WTC11 (cell line): ENCODE measurements around the gene CERT1. TPM values are rescaled to one million over a fixed set of nuclear protein-coding genes. Genes with fewer than 3 reads are reported as not detected.
A peak's percentile ranks its signal among the peaks of the same experiment; 100 is the strongest.
"Not testable (repeated sequence)": the region's sequence is repeated elsewhere in the genome, so short reads cannot be mapped to it uniquely, and the experiment has no call there.

Source experiments
- ATAC-seq: fragments of 200-7000 bp; cut with Tn5 transposase; 2 replicates; pipeline ENCODE4 v1.10.0; 2021; ENCODE audit warnings: mild to moderate bottlenecking, moderate library complexity
- CTCF ChIA-PET: fragments of 300-600 bp; sonication (Branson Sonifier 250); formaldehyde crosslinking; loops from one replicate; lab custom pipeline; 2021; ENCODE audit warnings: antibody characterized with exemption; lab: Charles Lee
- POLR2A ChIA-PET: fragments of 350-600 bp; sonication (Branson Sonifier 250); formaldehyde crosslinking; loops from one replicate; lab custom pipeline; 2021; ENCODE audit warnings: antibody characterized with exemption; lab: Charles Lee
- DNase-seq: peaks from one replicate; pipeline ENCODE4 v3.0.0; 2021; ENCODE audit warnings: low spot score
- H3K27ac Mint-ChIP-seq: 2 replicates; pipeline ENCODE4 v1.8.0; 2021; ENCODE audit warnings: mixed read lengths
- H3K27me3 Mint-ChIP-seq: 2 replicates; pipeline ENCODE4 v1.8.0; 2021; ENCODE audit warnings: low read depth, mild to moderate bottlenecking, moderate library complexity, mixed read lengths
- H3K36me3 Mint-ChIP-seq: 2 replicates; pipeline ENCODE4 v1.8.0; 2021; ENCODE audit warnings: mixed read lengths
- H3K4me1 Mint-ChIP-seq: 2 replicates; pipeline ENCODE4 v1.8.0; 2022; ENCODE audit warnings: mixed read lengths
- H3K4me3 Mint-ChIP-seq: 2 replicates; pipeline ENCODE4 v1.8.0; 2021; ENCODE audit warnings: mild to moderate bottlenecking, moderate library complexity, mixed read lengths
- H3K9me3 Mint-ChIP-seq: 2 replicates; pipeline ENCODE4 v1.8.0; 2021; ENCODE audit warnings: mixed read lengths
- EMX1 ChIP-seq: fragments of 250-450 bp; sonication (Bioruptor Pico); IDR thresholded peaks from 2 replicates; pipeline ENCODE4 v1.8.0; 2021; ENCODE audit warnings: mild to moderate bottlenecking
- FOXJ3 ChIP-seq: sonication (generic); formaldehyde crosslinking; IDR thresholded peaks from 2 replicates; pipeline ENCODE4 v1.9.0; 2021; ENCODE audit warnings: missing genetic modification reagents, mild to moderate bottlenecking, borderline replicate concordance
- HMGA2 ChIP-seq: fragments of 250-450 bp; sonication (Bioruptor Pico); IDR thresholded peaks from 2 replicates; pipeline ENCODE4 v1.4.0; 2021; ENCODE audit warnings: mild to moderate bottlenecking, moderate library complexity
- MXD4 ChIP-seq: fragments of 250-450 bp; sonication (Bioruptor Pico); IDR thresholded peaks from 2 replicates; pipeline ENCODE4 v1.8.0; 2021; ENCODE audit warnings: mild to moderate bottlenecking, moderate library complexity, borderline replicate concordance
- NFYB ChIP-seq: sonication (generic); formaldehyde crosslinking; conservative IDR thresholded peaks from 2 replicates; pipeline ENCODE4 v1.8.0; 2022; ENCODE audit warnings: low read depth, missing genetic modification reagents
- NR1H2 ChIP-seq: sonication (generic); formaldehyde crosslinking; IDR thresholded peaks from 2 replicates; pipeline ENCODE4 v1.9.0; 2021; ENCODE audit warnings: mild to moderate bottlenecking, moderate library complexity, missing genetic modification reagents
- RORB ChIP-seq: fragments of 250-450 bp; sonication (Bioruptor Pico); IDR thresholded peaks from 2 replicates; pipeline ENCODE4 v1.9.0; 2021; ENCODE audit warnings: mild to moderate bottlenecking
- SMAD3 ChIP-seq: sonication (generic); formaldehyde crosslinking; IDR thresholded peaks from 2 replicates; pipeline ENCODE4 v1.8.0; 2022; ENCODE audit warnings: missing genetic modification reagents, mild to moderate bottlenecking, borderline replicate concordance
- SMAD4 ChIP-seq: sonication (generic); formaldehyde crosslinking; IDR thresholded peaks from 2 replicates; pipeline ENCODE4 v1.8.0; 2022; ENCODE audit warnings: mild to moderate bottlenecking, missing genetic modification reagents
- SP1 ChIP-seq: sonication (generic); formaldehyde crosslinking; conservative IDR thresholded peaks from 2 replicates; pipeline ENCODE4 v1.8.1; 2022; ENCODE audit warnings: missing genetic modification reagents
- TEAD1 ChIP-seq: sonication (generic); formaldehyde crosslinking; IDR thresholded peaks from 2 replicates; pipeline ENCODE4 v1.8.0; 2022; ENCODE audit warnings: mild to moderate bottlenecking, missing genetic modification reagents
- TEAD4 ChIP-seq: sonication (generic); formaldehyde crosslinking; IDR thresholded peaks from 2 replicates; pipeline ENCODE4 v1.8.0; 2022; ENCODE audit warnings: mild to moderate bottlenecking, missing genetic modification reagents
- ZNF121 ChIP-seq: sonication (generic); formaldehyde crosslinking; IDR thresholded peaks from 2 replicates; pipeline ENCODE4 v1.8.0; 2023; ENCODE audit warnings: missing genetic modification reagents
- ZNF138 ChIP-seq: sonication (generic); formaldehyde crosslinking; conservative IDR thresholded peaks from 2 replicates; pipeline ENCODE4 v1.8.1; 2022; ENCODE audit warnings: mild to moderate bottlenecking, moderate library complexity, missing genetic modification reagents
- total RNA-seq: library from RNA; stranded (reverse); gene quantifications from 3 replicates; pipeline ENCODE4 v1.2.3, GENCODE V29; 2021
- TF ChIP-seq, protein P1 (sequence below): fragments of 250-450 bp; sonication (Bioruptor Pico); IDR thresholded peaks from 2 replicates; pipeline ENCODE4 v1.9.0; 2021; ENCODE audit warnings: mild to moderate bottlenecking, borderline replicate concordance
- TF ChIP-seq, protein P2 (sequence below): sonication (generic); formaldehyde crosslinking; IDR thresholded peaks from 2 replicates; pipeline ENCODE4 v1.8.0; 2022; ENCODE audit warnings: mild to moderate bottlenecking, missing genetic modification reagents
- TF ChIP-seq, protein P3 (sequence below): sonication (generic); formaldehyde crosslinking; IDR thresholded peaks from 2 replicates; pipeline ENCODE4 v1.8.0; 2022; ENCODE audit warnings: mild to moderate bottlenecking, missing genetic modification reagents
- TF ChIP-seq, protein P4 (sequence below): fragments of 250-450 bp; sonication (Bioruptor Pico); IDR thresholded peaks from 2 replicates; pipeline ENCODE4 v1.9.0; 2021; ENCODE audit warnings: moderate library complexity, mild to moderate bottlenecking, inconsistent platforms, borderline replicate concordance
- TF ChIP-seq, protein P5 (sequence below): fragments of 250-450 bp; sonication (Bioruptor Pico); IDR thresholded peaks from 2 replicates; pipeline ENCODE4 v1.8.0; 2021; ENCODE audit warnings: mild to moderate bottlenecking
- TF ChIP-seq, protein P6 (sequence below): sonication (generic); formaldehyde crosslinking; IDR thresholded peaks from 2 replicates; pipeline ENCODE4 v1.8.0; 2023; ENCODE audit warnings: mild to moderate bottlenecking, missing genetic modification reagents

CERT1 gene
- total RNA-seq, 1 experiment from 2014 or later: 50.8 TPM

DNA sequence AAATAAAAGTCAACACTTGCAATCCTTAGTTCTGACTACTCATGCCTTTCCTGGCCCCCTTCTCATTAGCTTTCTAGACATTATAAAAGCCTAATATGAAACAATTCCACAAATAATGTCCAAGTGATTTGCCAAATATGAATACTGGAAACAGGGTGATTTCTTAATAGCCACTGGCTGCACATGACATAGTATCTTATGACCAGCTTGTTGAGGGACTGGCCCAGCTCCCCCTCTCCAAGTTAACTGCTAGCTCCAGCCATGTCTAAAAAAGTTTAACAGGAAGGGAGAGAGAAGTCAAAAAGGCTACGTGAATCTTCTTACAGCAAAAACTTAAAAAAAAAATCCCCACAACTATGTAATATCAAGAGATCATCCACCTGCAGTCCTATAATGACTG, 1.5 kb downstream of the CERT1 start:
- Mint-ChIP-seq H3K9me3 (peaks cover 10% of the 10 kb centered on the region), H3K36me3 (peaks cover 4% of the 10 kb centered on the region; the same call in 1 of the 2 replicates), H3K27me3 (no peaks in the 10 kb centered on the region), H3K4me3 (peak overlapping the region; percentile 93), H3K27ac (no peak overlapping the region), H3K4me1 (peaks cover 19% of the 10 kb centered on the region)
- POLR2A ChIA-PET: interaction anchor here (0.6 to 2.2 kb wide), 3 partner anchors 11 to 274 kb away, joined by 3 to 8 read pairs (median 3); partner anchors contain the start of genes ANKRD31 and HMGCR
- ATAC-seq: no peak
- CTCF ChIA-PET: interaction anchor here (0.6 kb wide), 1 partner anchor 145 kb away, joined by 3 read pairs; no protein-coding TSS in a partner anchor
- DNase-seq: no peak
- TF ChIP-seq NFYB (CRISPR knock-in tag) (no peak), ZNF121 (no peak), SMAD4 (CRISPR knock-in tag) (no peak), TEAD4 (CRISPR knock-in tag) (no peak)
- TF ChIP-seq, protein P1, sequence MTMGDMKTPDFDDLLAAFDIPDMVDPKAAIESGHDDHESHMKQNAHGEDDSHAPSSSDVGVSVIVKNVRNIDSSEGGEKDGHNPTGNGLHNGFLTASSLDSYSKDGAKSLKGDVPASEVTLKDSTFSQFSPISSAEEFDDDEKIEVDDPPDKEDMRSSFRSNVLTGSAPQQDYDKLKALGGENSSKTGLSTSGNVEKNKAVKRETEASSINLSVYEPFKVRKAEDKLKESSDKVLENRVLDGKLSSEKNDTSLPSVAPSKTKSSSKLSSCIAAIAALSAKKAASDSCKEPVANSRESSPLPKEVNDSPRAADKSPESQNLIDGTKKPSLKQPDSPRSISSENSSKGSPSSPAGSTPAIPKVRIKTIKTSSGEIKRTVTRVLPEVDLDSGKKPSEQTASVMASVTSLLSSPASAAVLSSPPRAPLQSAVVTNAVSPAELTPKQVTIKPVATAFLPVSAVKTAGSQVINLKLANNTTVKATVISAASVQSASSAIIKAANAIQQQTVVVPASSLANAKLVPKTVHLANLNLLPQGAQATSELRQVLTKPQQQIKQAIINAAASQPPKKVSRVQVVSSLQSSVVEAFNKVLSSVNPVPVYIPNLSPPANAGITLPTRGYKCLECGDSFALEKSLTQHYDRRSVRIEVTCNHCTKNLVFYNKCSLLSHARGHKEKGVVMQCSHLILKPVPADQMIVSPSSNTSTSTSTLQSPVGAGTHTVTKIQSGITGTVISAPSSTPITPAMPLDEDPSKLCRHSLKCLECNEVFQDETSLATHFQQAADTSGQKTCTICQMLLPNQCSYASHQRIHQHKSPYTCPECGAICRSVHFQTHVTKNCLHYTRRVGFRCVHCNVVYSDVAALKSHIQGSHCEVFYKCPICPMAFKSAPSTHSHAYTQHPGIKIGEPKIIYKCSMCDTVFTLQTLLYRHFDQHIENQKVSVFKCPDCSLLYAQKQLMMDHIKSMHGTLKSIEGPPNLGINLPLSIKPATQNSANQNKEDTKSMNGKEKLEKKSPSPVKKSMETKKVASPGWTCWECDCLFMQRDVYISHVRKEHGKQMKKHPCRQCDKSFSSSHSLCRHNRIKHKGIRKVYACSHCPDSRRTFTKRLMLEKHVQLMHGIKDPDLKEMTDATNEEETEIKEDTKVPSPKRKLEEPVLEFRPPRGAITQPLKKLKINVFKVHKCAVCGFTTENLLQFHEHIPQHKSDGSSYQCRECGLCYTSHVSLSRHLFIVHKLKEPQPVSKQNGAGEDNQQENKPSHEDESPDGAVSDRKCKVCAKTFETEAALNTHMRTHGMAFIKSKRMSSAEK: no peak
- TF ChIP-seq, protein P2, sequence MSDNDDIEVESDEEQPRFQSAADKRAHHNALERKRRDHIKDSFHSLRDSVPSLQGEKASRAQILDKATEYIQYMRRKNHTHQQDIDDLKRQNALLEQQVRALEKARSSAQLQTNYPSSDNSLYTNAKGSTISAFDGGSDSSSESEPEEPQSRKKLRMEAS (CRISPR knock-in tag): no peak
- TF ChIP-seq, protein P3, sequence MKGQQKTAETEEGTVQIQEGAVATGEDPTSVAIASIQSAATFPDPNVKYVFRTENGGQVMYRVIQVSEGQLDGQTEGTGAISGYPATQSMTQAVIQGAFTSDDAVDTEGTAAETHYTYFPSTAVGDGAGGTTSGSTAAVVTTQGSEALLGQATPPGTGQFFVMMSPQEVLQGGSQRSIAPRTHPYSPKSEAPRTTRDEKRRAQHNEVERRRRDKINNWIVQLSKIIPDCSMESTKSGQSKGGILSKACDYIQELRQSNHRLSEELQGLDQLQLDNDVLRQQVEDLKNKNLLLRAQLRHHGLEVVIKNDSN (CRISPR knock-in tag): no peak
- TF ChIP-seq, protein P4, sequence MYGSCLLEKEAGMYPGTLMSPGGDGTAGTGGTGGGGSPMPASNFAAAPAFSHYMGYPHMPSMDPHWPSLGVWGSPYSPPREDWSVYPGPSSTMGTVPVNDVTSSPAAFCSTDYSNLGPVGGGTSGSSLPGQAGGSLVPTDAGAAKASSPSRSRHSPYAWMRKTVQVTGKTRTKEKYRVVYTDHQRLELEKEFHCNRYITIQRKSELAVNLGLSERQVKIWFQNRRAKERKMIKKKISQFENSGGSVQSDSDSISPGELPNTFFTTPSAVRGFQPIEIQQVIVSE: no peak

DNA sequence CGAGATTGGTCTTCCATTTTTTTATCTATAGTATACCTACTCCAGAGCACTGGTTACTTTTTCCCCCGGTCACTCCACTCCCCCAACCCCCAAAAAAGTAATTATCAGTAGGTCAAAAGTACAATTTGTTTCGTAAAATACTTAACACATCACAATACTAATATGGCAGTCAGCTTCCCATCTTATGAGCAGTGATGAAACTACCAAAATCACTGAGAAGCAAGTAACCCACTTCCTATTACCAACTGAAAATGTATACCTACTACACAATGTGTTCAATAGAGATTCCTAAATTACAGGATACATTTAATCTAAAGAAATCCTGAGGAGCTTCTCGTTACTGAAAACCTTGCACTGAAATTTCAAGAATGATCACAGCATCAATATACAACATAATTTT, 1.9 kb downstream of the CERT1 start:
- Mint-ChIP-seq H3K4me3 (peak overlapping the region; percentile 93), H3K27ac (no peak overlapping the region), H3K9me3 (peaks cover 10% of the 10 kb centered on the region), H3K36me3 (peaks cover 5% of the 10 kb centered on the region; the same call in 1 of the 2 replicates), H3K27me3 (no peaks in the 10 kb centered on the region), H3K4me1 (peaks cover 19% of the 10 kb centered on the region)
- ATAC-seq: no peak
- ChIA-PET CTCF (no interaction called here), POLR2A (interaction anchor here (1.2 kb wide), 1 partner anchor 273 kb away, joined by 3 read pairs; the partner anchor contains the start of gene ANKRD31)
- no peak for DNase-seq
- TF ChIP-seq SP1 (CRISPR knock-in tag): no peak

DNA sequence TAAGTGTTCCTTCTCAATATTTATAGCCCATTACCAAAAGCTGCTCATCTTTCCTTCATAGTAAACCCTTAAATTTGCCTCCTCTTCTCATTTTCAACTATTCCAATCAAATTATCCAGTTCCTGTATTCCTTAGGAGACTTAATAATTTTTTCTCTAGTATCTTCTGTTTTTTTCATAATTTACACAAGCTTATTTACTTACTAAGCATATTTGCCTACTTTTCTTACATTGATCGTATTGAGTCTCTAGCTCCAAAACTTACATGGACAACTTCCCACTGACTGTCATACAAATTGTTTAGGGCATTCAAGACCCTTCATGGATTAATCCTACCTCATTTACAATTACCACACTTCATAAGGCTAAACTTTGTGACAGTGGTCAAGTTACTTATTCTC, 3.6 kb downstream of the CERT1 start:
- ChIA-PET POLR2A (no interaction called here), CTCF (no interaction called here)
- DNase-seq (no peak), ATAC-seq (no peak)
- TF ChIP-seq FOXJ3 (CRISPR knock-in tag): no peak
- TF ChIP-seq, protein P5, sequence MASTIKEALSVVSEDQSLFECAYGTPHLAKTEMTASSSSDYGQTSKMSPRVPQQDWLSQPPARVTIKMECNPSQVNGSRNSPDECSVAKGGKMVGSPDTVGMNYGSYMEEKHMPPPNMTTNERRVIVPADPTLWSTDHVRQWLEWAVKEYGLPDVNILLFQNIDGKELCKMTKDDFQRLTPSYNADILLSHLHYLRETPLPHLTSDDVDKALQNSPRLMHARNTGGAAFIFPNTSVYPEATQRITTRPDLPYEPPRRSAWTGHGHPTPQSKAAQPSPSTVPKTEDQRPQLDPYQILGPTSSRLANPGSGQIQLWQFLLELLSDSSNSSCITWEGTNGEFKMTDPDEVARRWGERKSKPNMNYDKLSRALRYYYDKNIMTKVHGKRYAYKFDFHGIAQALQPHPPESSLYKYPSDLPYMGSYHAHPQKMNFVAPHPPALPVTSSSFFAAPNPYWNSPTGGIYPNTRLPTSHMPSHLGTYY (CRISPR knock-in tag): no peak
- no peak for TF ChIP-seq RORB (CRISPR knock-in tag)
- TF ChIP-seq MXD4 (CRISPR knock-in tag): no peak
- TF ChIP-seq EMX1 (CRISPR knock-in tag): no peak
- no peak for TF ChIP-seq ZNF138 (CRISPR knock-in tag)
- no peak for TF ChIP-seq NR1H2 (CRISPR knock-in tag)
- TF ChIP-seq, protein P6, sequence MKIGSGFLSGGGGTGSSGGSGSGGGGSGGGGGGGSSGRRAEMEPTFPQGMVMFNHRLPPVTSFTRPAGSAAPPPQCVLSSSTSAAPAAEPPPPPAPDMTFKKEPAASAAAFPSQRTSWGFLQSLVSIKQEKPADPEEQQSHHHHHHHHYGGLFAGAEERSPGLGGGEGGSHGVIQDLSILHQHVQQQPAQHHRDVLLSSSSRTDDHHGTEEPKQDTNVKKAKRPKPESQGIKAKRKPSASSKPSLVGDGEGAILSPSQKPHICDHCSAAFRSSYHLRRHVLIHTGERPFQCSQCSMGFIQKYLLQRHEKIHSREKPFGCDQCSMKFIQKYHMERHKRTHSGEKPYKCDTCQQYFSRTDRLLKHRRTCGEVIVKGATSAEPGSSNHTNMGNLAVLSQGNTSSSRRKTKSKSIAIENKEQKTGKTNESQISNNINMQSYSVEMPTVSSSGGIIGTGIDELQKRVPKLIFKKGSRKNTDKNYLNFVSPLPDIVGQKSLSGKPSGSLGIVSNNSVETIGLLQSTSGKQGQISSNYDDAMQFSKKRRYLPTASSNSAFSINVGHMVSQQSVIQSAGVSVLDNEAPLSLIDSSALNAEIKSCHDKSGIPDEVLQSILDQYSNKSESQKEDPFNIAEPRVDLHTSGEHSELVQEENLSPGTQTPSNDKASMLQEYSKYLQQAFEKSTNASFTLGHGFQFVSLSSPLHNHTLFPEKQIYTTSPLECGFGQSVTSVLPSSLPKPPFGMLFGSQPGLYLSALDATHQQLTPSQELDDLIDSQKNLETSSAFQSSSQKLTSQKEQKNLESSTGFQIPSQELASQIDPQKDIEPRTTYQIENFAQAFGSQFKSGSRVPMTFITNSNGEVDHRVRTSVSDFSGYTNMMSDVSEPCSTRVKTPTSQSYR (CRISPR knock-in tag): no peak
- no peak for TF ChIP-seq SMAD3 (CRISPR knock-in tag)
- TF ChIP-seq TEAD1: no peak
- TF ChIP-seq HMGA2: no peak
- no peak overlapping the region for H3K27ac Mint-ChIP-seq
- H3K36me3 Mint-ChIP-seq: peaks cover 6% of the 10 kb centered on the region; the same call in 1 of the 2 replicates
- H3K9me3 Mint-ChIP-seq: peaks cover 10% of the 10 kb centered on the region
- no peak overlapping the region for H3K4me3 Mint-ChIP-seq
- peaks cover 21% of the 10 kb centered on the region for H3K4me1 Mint-ChIP-seq
- no peaks in the 10 kb centered on the region for H3K27me3 Mint-ChIP-seq

DNA sequence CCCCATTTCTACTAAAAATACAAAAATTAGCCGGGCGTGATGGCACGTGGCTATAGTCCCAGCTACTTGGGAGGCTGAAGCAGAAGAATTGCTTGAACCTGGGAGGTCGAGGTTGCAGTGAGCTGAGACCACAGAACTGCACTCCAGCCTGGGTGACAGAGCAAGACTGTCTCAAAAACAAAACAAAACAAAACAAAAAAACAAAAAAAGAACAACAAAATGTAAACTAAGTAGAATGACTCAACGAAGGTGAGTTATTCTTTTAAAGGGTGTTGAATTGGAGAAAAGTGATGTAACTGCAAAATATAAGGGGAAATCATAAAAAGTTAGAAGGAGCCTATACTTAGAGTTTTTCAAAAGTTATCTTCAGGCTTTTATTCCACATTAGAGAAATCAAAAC, 6.3 kb downstream of the CERT1 start:
- POLR2A ChIA-PET, CTCF ChIA-PET, H3K4me3 Mint-ChIP-seq, H3K27me3 Mint-ChIP-seq, H3K36me3 Mint-ChIP-seq, DNase-seq, ATAC-seq: not testable (repeated sequence)
- peaks cover 17% of the 10 kb centered on the region for H3K4me1 Mint-ChIP-seq
- H3K27ac Mint-ChIP-seq: peak overlapping the region; percentile 28; the same call in 1 of the 2 replicates
- H3K9me3 Mint-ChIP-seq: peaks cover 10% of the 10 kb centered on the region
